GM21723 (cell line): ENCODE measurements around the gene PLCB1.

Source experiments
- ATAC-seq: cut with Tn5 transposase; IDR thresholded peaks from one replicate; pipeline ENCODE4 v1.9.1; 2021; ENCODE audit warnings: mild to moderate bottlenecking, moderate library complexity; ENCODE audit not compliant: unreplicated experiment

PLCB1 gene

GRCh38 chr20:8903655-8904605 is 771.9 kb downstream of the PLCB1 start:
- no peak for ATAC-seq

GRCh38 chr20:8909596-8909995 is 777.5 kb downstream of the PLCB1 start:
- no peak for ATAC-seq

- ATAC-seq, result no peak
Observed at GRCh38 chr20:8912096-8912495, 780.0 kb downstream of the PLCB1 start.

GRCh38 chr20:8912731-8913130 is 780.7 kb downstream of the PLCB1 start:
- ATAC-seq, result no peak

GRCh38 chr20:8913456-8913855 is 781.4 kb downstream of the PLCB1 start:
- no peak for ATAC-seq

GRCh38 chr20:8914421-8914820 is 782.4 kb downstream of the PLCB1 start:
- no peak for ATAC-seq

- ATAC-seq, result no peak
Observed at GRCh38 chr20:8917084-8917483, 785.0 kb downstream of the PLCB1 start.

GRCh38 chr20:8918145-8918544 is 786.1 kb downstream of the PLCB1 start:
- no peak for ATAC-seq

- ATAC-seq, result no peak
Observed at GRCh38 chr20:8924539-8924938, 792.5 kb downstream of the PLCB1 start.

- no peak for ATAC-seq
Observed at GRCh38 chr20:8930726-8931125, 798.7 kb downstream of the PLCB1 start.

GRCh38 chr20:8932192-8933165 is 800.4 kb downstream of the PLCB1 start:
- ATAC-seq, result no peak

- no peak for ATAC-seq
Observed at GRCh38 chr20:8933381-8933807, 801.3 kb downstream of the PLCB1 start.

GRCh38 chr20:8934362-8934761 is 802.3 kb downstream of the PLCB1 start:
- no peak for ATAC-seq
